Activated CD4-positive, alpha-beta memory T cell treated with anti-CD3 and anti-CD28 coated beads, Interleukin-2, amount 10 ng/mL, durations not matched to agents 7 days and 5 days (primary cell): Measurements from ENCODE around the gene IST1. TPM values are rescaled to one million over a fixed set of nuclear protein-coding genes. Genes with fewer than 3 reads are reported as not detected.

ENCODE experiments used
- CTCF ChIA-PET: fragments of 350-600 bp; sonication (Branson Sonifier 250); formaldehyde crosslinking; loops from one replicate; lab custom pipeline; 2021; ENCODE audit warnings: antibody characterized with exemption, inconsistent platforms; lab: Charles Lee
- POLR2A ChIA-PET: fragments of 350-600 bp; sonication (Branson Sonifier 250); formaldehyde crosslinking; loops from one replicate; lab custom pipeline; 2021; ENCODE audit warnings: antibody characterized with exemption; lab: Charles Lee
- DNase-seq: peaks from one replicate; pipeline ENCODE4 v3.0.0-alpha.2; 2020
- H3K27ac Mint-ChIP-seq: one replicate; pipeline ENCODE4 v1.8.0; 2021; ENCODE audit warnings: mild to moderate bottlenecking, mixed read lengths
- H3K27me3 Mint-ChIP-seq: one replicate; pipeline ENCODE4 v1.8.0; 2021; ENCODE audit warnings: mixed read lengths
- H3K36me3 Mint-ChIP-seq: one replicate; pipeline ENCODE4 v1.8.0; 2021; ENCODE audit warnings: low read depth, mixed read lengths
- H3K4me1 Mint-ChIP-seq: one replicate; pipeline ENCODE4 v1.8.0; 2021; ENCODE audit warnings: mixed read lengths
- H3K4me3 Mint-ChIP-seq: one replicate; pipeline ENCODE4 v1.8.0; 2021; ENCODE audit warnings: mild to moderate bottlenecking, mixed read lengths
- H3K9me3 Mint-ChIP-seq: one replicate; pipeline ENCODE4 v1.8.0; 2021; ENCODE audit warnings: mixed read lengths
- total RNA-seq, 2 experiments: library from RNA; stranded (reverse); gene quantifications; one replicate each; pipeline ENCODE4 v1.2.3, GENCODE V29; 2021

IST1 gene
- total RNA-seq, 2 experiments from 2014 or later = 227 to 229 TPM

- CTCF ChIA-PET = interaction anchor here (1.3 kb wide), 1 partner anchor 71 kb away, joined by 3 read pairs; no protein-coding TSS in a partner anchor
- peaks cover 31% of the 10 kb centered on the region for H3K4me1 Mint-ChIP-seq
- POLR2A ChIA-PET = interaction anchor here (0.6 to 1.0 kb wide), 2 partner anchors 25 to 161 kb away, joined by 3 read pairs; no protein-coding TSS in a partner anchor
- DNase-seq = no peak
- no peak overlapping the region for H3K4me3 Mint-ChIP-seq
- no peaks in the 10 kb centered on the region for H3K9me3 Mint-ChIP-seq
- no peak overlapping the region for H3K27ac Mint-ChIP-seq
- H3K36me3 Mint-ChIP-seq = no peaks in the 10 kb centered on the region
- peaks cover 4% of the 10 kb centered on the region for H3K27me3 Mint-ChIP-seq
Observed at GRCh38 chr16:71954180-71954579, 58.8 kb downstream of the IST1 start.

GRCh38 chr16:71954699-71955195 is 59.4 kb downstream of the IST1 start:
- no peak overlapping the region for H3K27ac Mint-ChIP-seq
- peaks cover 4% of the 10 kb centered on the region for H3K27me3 Mint-ChIP-seq
- CTCF ChIA-PET = interaction anchor here (0.5 to 1.3 kb wide), 3 partner anchors 12 to 72 kb away, joined by 3 read pairs; no protein-coding TSS in a partner anchor

GRCh38 chr16:71956486-71956885 is 61.2 kb downstream of the IST1 start:
- Mint-ChIP-seq H3K36me3 (no peaks in the 10 kb centered on the region), H3K27ac (no peak overlapping the region), H3K4me1 (peaks cover 31% of the 10 kb centered on the region), H3K27me3 (peaks cover 6% of the 10 kb centered on the region), H3K4me3 (no peak overlapping the region), H3K9me3 (no peaks in the 10 kb centered on the region)
- CTCF ChIA-PET = interaction anchor here (0.6 to 0.7 kb wide), 2 partner anchors 75 to 391 kb away, joined by 3 to 5 read pairs; no protein-coding TSS in a partner anchor
- DNase-seq = no peak
- POLR2A ChIA-PET = no interaction called here

More at GRCh38 chr16:71954699-71955195, 59.4 kb downstream of the IST1 start:
- DNase-seq = no peak
- no peak overlapping the region for H3K4me3 Mint-ChIP-seq
- POLR2A ChIA-PET = interaction anchor here (0.6 to 1.0 kb wide), 2 partner anchors 26 to 161 kb away, joined by 3 read pairs; no protein-coding TSS in a partner anchor
- peaks cover 31% of the 10 kb centered on the region for H3K4me1 Mint-ChIP-seq
- no peaks in the 10 kb centered on the region for H3K36me3 Mint-ChIP-seq
- H3K9me3 Mint-ChIP-seq = no peaks in the 10 kb centered on the region

GRCh38 chr16:71961066-71962039 is 66.0 kb downstream of the IST1 start:
- ChIA-PET CTCF (interaction anchor here (0.6 to 3.9 kb wide), 50 partner anchors 10 to 423 kb away, joined by 3 to 19 read pairs (median 4); partner anchors contain the start of genes AP1G1, IST1, PKD1L3 and ZNF821), POLR2A (interaction anchor here (0.9 kb wide), 1 partner anchor 9 kb away, joined by 3 read pairs; no protein-coding TSS in a partner anchor)
- no peaks in the 10 kb centered on the region for H3K36me3 Mint-ChIP-seq
- H3K4me1 Mint-ChIP-seq = peaks cover 15% of the 10 kb centered on the region
- DNase-seq = peak; percentile 85
- no peaks in the 10 kb centered on the region for H3K9me3 Mint-ChIP-seq
- peaks cover 7% of the 10 kb centered on the region for H3K27me3 Mint-ChIP-seq
- H3K27ac Mint-ChIP-seq = no peak overlapping the region
- H3K4me3 Mint-ChIP-seq = no peak overlapping the region

GRCh38 chr16:71963125-71963875 is 68.0 kb downstream of the IST1 start:
- H3K4me3 Mint-ChIP-seq = no peak overlapping the region
- H3K27me3 Mint-ChIP-seq = peaks cover 7% of the 10 kb centered on the region
- ChIA-PET POLR2A (no interaction called here), CTCF (interaction anchor here (1.4 to 3.9 kb wide), 2 partner anchors 80 to 398 kb away, joined by 3 to 19 read pairs; partner anchors contain the start of gene ZNF821)
- H3K4me1 Mint-ChIP-seq = peaks cover 8% of the 10 kb centered on the region
- no peaks in the 10 kb centered on the region for H3K9me3 Mint-ChIP-seq
- DNase-seq = no peak
- H3K27ac Mint-ChIP-seq = no peak overlapping the region
- no peaks in the 10 kb centered on the region for H3K36me3 Mint-ChIP-seq

- ChIA-PET POLR2A (no interaction called here), CTCF (interaction anchor here (0.7 kb wide), 1 partner anchor 208 kb away, joined by 3 read pairs; no protein-coding TSS in a partner anchor)
- Mint-ChIP-seq H3K4me3 (no peak overlapping the region), H3K4me1 (peaks cover 8% of the 10 kb centered on the region), H3K36me3 (no peaks in the 10 kb centered on the region), H3K27ac (no peak overlapping the region), H3K27me3 (peaks cover 7% of the 10 kb centered on the region), H3K9me3 (no peaks in the 10 kb centered on the region)
- DNase-seq = no peak
Observed at GRCh38 chr16:71965223-71965622, 69.9 kb downstream of the IST1 start.

GRCh38 chr16:71966932-71967331 is 71.6 kb downstream of the IST1 start:
- no peak for DNase-seq
- no peak overlapping the region for H3K27ac Mint-ChIP-seq
- CTCF ChIA-PET = interaction anchor here (0.7 kb wide), 1 partner anchor 12 kb away, joined by 3 read pairs; no protein-coding TSS in a partner anchor

GRCh38 chr16:71969353-71969752 is 74.0 kb downstream of the IST1 start:
- ChIA-PET POLR2A (no interaction called here), CTCF (no interaction called here)
- Mint-ChIP-seq H3K27me3 (no peaks in the 10 kb centered on the region), H3K4me1 (no peaks in the 10 kb centered on the region), H3K36me3 (no peaks in the 10 kb centered on the region), H3K9me3 (no peaks in the 10 kb centered on the region), H3K4me3 (no peak overlapping the region), H3K27ac (no peak overlapping the region)
- no peak for DNase-seq

More at GRCh38 chr16:71966932-71967331, 71.6 kb downstream of the IST1 start:
- Mint-ChIP-seq H3K36me3 (no peaks in the 10 kb centered on the region), H3K4me1 (peaks cover 8% of the 10 kb centered on the region), H3K27me3 (no peaks in the 10 kb centered on the region), H3K9me3 (no peaks in the 10 kb centered on the region), H3K4me3 (no peak overlapping the region)
- POLR2A ChIA-PET = no interaction called here

GRCh38 chr16:71971571-71971970 is 76.2 kb downstream of the IST1 start:
- H3K36me3 Mint-ChIP-seq = no peaks in the 10 kb centered on the region
- POLR2A ChIA-PET = no interaction called here

GRCh38 chr16:71972356-71972755 is 77.0 kb downstream of the IST1 start:
- ChIA-PET POLR2A (no interaction called here), CTCF (interaction anchor here (3.5 kb wide), 1 partner anchor 11 kb away, joined by 9 read pairs; no protein-coding TSS in a partner anchor)
- no peaks in the 10 kb centered on the region for H3K36me3 Mint-ChIP-seq
- H3K4me3 Mint-ChIP-seq = no peak overlapping the region
- DNase-seq = no peak
- H3K27ac Mint-ChIP-seq = no peak overlapping the region
- no peaks in the 10 kb centered on the region for H3K9me3 Mint-ChIP-seq
- no peaks in the 10 kb centered on the region for H3K27me3 Mint-ChIP-seq
- no peaks in the 10 kb centered on the region for H3K4me1 Mint-ChIP-seq

More at GRCh38 chr16:71971571-71971970, 76.2 kb downstream of the IST1 start:
- CTCF ChIA-PET = interaction anchor here (1.2 kb wide), 1 partner anchor 10 kb away, joined by 4 read pairs; no protein-coding TSS in a partner anchor
- no peak overlapping the region for H3K4me3 Mint-ChIP-seq
- H3K4me1 Mint-ChIP-seq = no peaks in the 10 kb centered on the region
- no peaks in the 10 kb centered on the region for H3K9me3 Mint-ChIP-seq
- no peak for DNase-seq
- H3K27ac Mint-ChIP-seq = no peak overlapping the region
- H3K27me3 Mint-ChIP-seq = no peaks in the 10 kb centered on the region

GRCh38 chr16:71973001-71973400 is 77.7 kb downstream of the IST1 start:
- H3K9me3 Mint-ChIP-seq = no peaks in the 10 kb centered on the region
- POLR2A ChIA-PET = no interaction called here
- H3K27me3 Mint-ChIP-seq = peaks cover under 1% of the 10 kb centered on the region
- CTCF ChIA-PET = interaction anchor here (3.5 kb wide), 1 partner anchor 12 kb away, joined by 9 read pairs; no protein-coding TSS in a partner anchor
- no peaks in the 10 kb centered on the region for H3K4me1 Mint-ChIP-seq
- H3K36me3 Mint-ChIP-seq = no peaks in the 10 kb centered on the region
- no peak overlapping the region for H3K27ac Mint-ChIP-seq
- H3K4me3 Mint-ChIP-seq = no peak overlapping the region
- no peak for DNase-seq
